Neural progenitor cell (in vitro differentiated cells): ENCODE results near the gene TBC1D1. TPM values are rescaled to one million over a fixed set of nuclear protein-coding genes. Genes with fewer than 3 reads are reported as not detected.

Experiments used
- DNase-seq: peaks from one replicate; pipeline ENCODE4 v3.0.0-alpha.2; 2016; ENCODE audit warnings: low spot score
- H2AFZ ChIP-seq: fragments of 200-600 bp; sonication (generic); replicated peaks from 2 replicates; pipeline ENCODE4 v1.6.1; 2016; ENCODE audit warnings: antibody characterized with exemption
- H3F3A ChIP-seq: fragments of 200-600 bp; sonication (generic); 2 replicates; pipeline ENCODE4 v1.6.1; 2016; ENCODE audit warnings: antibody characterized with exemption, low read depth
- H3K27ac ChIP-seq: fragments of 200-600 bp; sonication (generic); 2 replicates; pipeline ENCODE4 v1.5.1; 2016; ENCODE audit warnings: mild to moderate bottlenecking
- H3K27me3 ChIP-seq: fragments of 200-600 bp; sonication (generic); 2 replicates; pipeline ENCODE4 v1.6.1; 2016; ENCODE audit warnings: mild to moderate bottlenecking, moderate library complexity
- H3K36me3 ChIP-seq: fragments of 200-600 bp; sonication (generic); 2 replicates; pipeline ENCODE4 v1.5.1; 2016
- H3K4me1 ChIP-seq: fragments of 200-600 bp; sonication (generic); 2 replicates; pipeline ENCODE4 v1.6.1; 2016; ENCODE audit warnings: mixed run types
- H3K4me2 ChIP-seq: fragments of 200-600 bp; sonication (generic); 2 replicates; pipeline ENCODE4 v1.6.1; 2016
- H3K4me3 ChIP-seq: fragments of 200-600 bp; sonication (generic); 2 replicates; pipeline ENCODE4 v1.5.1; 2016
- H3K79me2 ChIP-seq: fragments of 200-600 bp; sonication (generic); 2 replicates; pipeline ENCODE4 v1.6.1; 2016; ENCODE audit warnings: low read depth
- H3K9ac ChIP-seq: fragments of 200-600 bp; sonication (generic); 2 replicates; pipeline ENCODE4 v1.6.1; 2016
- H3K9me3 ChIP-seq: fragments of 200-600 bp; sonication (generic); 2 replicates; pipeline ENCODE4 v1.5.1; 2016; ENCODE audit warnings: low read depth
- H4K20me1 ChIP-seq: fragments of 200-600 bp; sonication (generic); 2 replicates; pipeline ENCODE4 v1.6.1; 2016; ENCODE audit warnings: low read depth
- H3K27ac Mint-ChIP-seq: 3 replicates; pipeline ENCODE4 v1.8.0; 2021; ENCODE audit warnings: mixed read lengths
- H3K27me3 Mint-ChIP-seq: 2 replicates; pipeline ENCODE4 v1.8.0; 2022; ENCODE audit warnings: low read depth, mild to moderate bottlenecking, inconsistent platforms, moderate library complexity, mixed read lengths; ENCODE audit not compliant: insufficient read depth
- H3K36me3 Mint-ChIP-seq: 3 replicates; pipeline ENCODE4 v1.8.0; 2021; ENCODE audit warnings: mixed read lengths
- H3K4me1 Mint-ChIP-seq: 3 replicates; pipeline ENCODE4 v1.8.0; 2021; ENCODE audit warnings: mixed read lengths
- H3K4me3 Mint-ChIP-seq: 3 replicates; pipeline ENCODE4 v1.8.0; 2021; ENCODE audit warnings: mild to moderate bottlenecking, moderate library complexity, mixed read lengths
- H3K9me3 Mint-ChIP-seq: 3 replicates; pipeline ENCODE4 v1.8.0; 2020; ENCODE audit warnings: mixed read lengths
- CTCF ChIP-seq: fragments of 200-600 bp; sonication (generic); IDR thresholded peaks from 2 replicates; pipeline ENCODE4 v1.5.1; 2017; ENCODE audit warnings: antibody characterized with exemption, mild to moderate bottlenecking
- EZH2 ChIP-seq: fragments of 200-600 bp; sonication (generic); IDR thresholded peaks from 2 replicates; pipeline ENCODE4 v1.6.1; 2017; ENCODE audit warnings: antibody characterized with exemption, mild to moderate bottlenecking, moderate library complexity
- EZH2phosphoT487 ChIP-seq: fragments of 200-600 bp; sonication (generic); IDR thresholded peaks from 2 replicates; pipeline ENCODE4 v1.6.1; 2017; ENCODE audit warnings: antibody characterized with exemption
- total RNA-seq: library from RNA; depleted of rRNA; stranded (reverse); fragments of >200 nt; gene quantifications from 2 replicates; pipeline ENCODE4 v1.2.3, GENCODE V29; 2015; ENCODE audit warnings: low replicate concordance

The TBC1D1 gene
- total RNA-seq, 1 donor from 2014 or later: 208 TPM

- Histone ChIP-seq H3K27me3 (no peaks in the 10 kb centered on the region), H3K79me2 (no peaks in the 10 kb centered on the region), H3K36me3 (no peaks in the 10 kb centered on the region), H3K4me3 (no peak overlapping the region), H3F3A (no peaks in the 10 kb centered on the region), H3K9ac (no peak overlapping the region), H2AFZ (no peak overlapping the region), H3K9me3 (no peaks in the 10 kb centered on the region), H3K4me2 (no peak overlapping the region), H4K20me1 (no peaks in the 10 kb centered on the region), H3K4me1 (no peaks in the 10 kb centered on the region), H3K27ac (no peak overlapping the region)
- Mint-ChIP-seq H3K27ac (no peak overlapping the region), H3K36me3 (no peaks in the 10 kb centered on the region), H3K4me3 (no peak overlapping the region), H3K27me3 (no peaks in the 10 kb centered on the region), H3K9me3 (peaks cover 7% of the 10 kb centered on the region), H3K4me1 (no peaks in the 10 kb centered on the region)
- TF ChIP-seq EZH2 (no peak), EZH2phosphoT487 (no peak), CTCF (no peak)
- no peak for DNase-seq
These were observed 76.9 kb downstream of the TBC1D1 start for GRCh38 chr4:37967736-37968135.

GRCh38 chr4:37968747-37969146 is 77.9 kb downstream of the TBC1D1 start:
- no peak for TF ChIP-seq EZH2phosphoT487
- no peak for TF ChIP-seq EZH2
- TF ChIP-seq CTCF: no peak
- Histone ChIP-seq H4K20me1 (no peaks in the 10 kb centered on the region), H3K79me2 (no peaks in the 10 kb centered on the region), H3K27ac (no peak overlapping the region), H3K4me3 (no peak overlapping the region), H3K9me3 (no peaks in the 10 kb centered on the region), H2AFZ (no peak overlapping the region), H3K4me1 (no peaks in the 10 kb centered on the region), H3K9ac (no peak overlapping the region), H3K36me3 (no peaks in the 10 kb centered on the region), H3K4me2 (no peak overlapping the region), H3K27me3 (no peaks in the 10 kb centered on the region), H3F3A (no peaks in the 10 kb centered on the region)
- Mint-ChIP-seq H3K36me3 (no peaks in the 10 kb centered on the region), H3K4me3 (no peak overlapping the region), H3K27me3 (no peaks in the 10 kb centered on the region), H3K27ac (no peak overlapping the region), H3K4me1 (no peaks in the 10 kb centered on the region), H3K9me3 (peaks cover 7% of the 10 kb centered on the region)
- DNase-seq: no peak

- Mint-ChIP-seq H3K4me3 (no peak overlapping the region), H3K9me3 (peaks cover 7% of the 10 kb centered on the region), H3K36me3 (no peaks in the 10 kb centered on the region), H3K4me1 (no peaks in the 10 kb centered on the region), H3K27ac (no peak overlapping the region), H3K27me3 (no peaks in the 10 kb centered on the region)
- Histone ChIP-seq H3K9ac (no peak overlapping the region), H3F3A (no peaks in the 10 kb centered on the region), H3K9me3 (no peaks in the 10 kb centered on the region), H3K4me3 (no peak overlapping the region), H3K4me1 (no peaks in the 10 kb centered on the region), H3K79me2 (no peaks in the 10 kb centered on the region), H3K27me3 (no peaks in the 10 kb centered on the region), H4K20me1 (no peaks in the 10 kb centered on the region), H2AFZ (no peak overlapping the region), H3K36me3 (no peaks in the 10 kb centered on the region), H3K4me2 (no peak overlapping the region), H3K27ac (no peak overlapping the region)
- no peak for DNase-seq
- TF ChIP-seq EZH2phosphoT487: no peak
- TF ChIP-seq EZH2: no peak
- no peak for TF ChIP-seq CTCF
These were observed 79.8 kb downstream of the TBC1D1 start for GRCh38 chr4:37970702-37971101.

GRCh38 chr4:37971202-37971601 is 80.3 kb downstream of the TBC1D1 start:
- Histone ChIP-seq H3K27ac (no peak overlapping the region), H3K27me3 (no peaks in the 10 kb centered on the region), H3K4me3 (no peak overlapping the region), H3F3A (peaks cover 4% of the 10 kb centered on the region), H3K4me2 (no peak overlapping the region), H2AFZ (no peak overlapping the region), H3K9ac (no peak overlapping the region), H3K4me1 (peaks cover 3% of the 10 kb centered on the region), H3K79me2 (no peaks in the 10 kb centered on the region), H4K20me1 (no peaks in the 10 kb centered on the region), H3K9me3 (no peaks in the 10 kb centered on the region), H3K36me3 (no peaks in the 10 kb centered on the region)
- peaks cover under 1% of the 10 kb centered on the region for H3K4me1 Mint-ChIP-seq
- peaks cover 7% of the 10 kb centered on the region for H3K9me3 Mint-ChIP-seq
- DNase-seq: no peak
- no peak overlapping the region for H3K27ac Mint-ChIP-seq
- H3K36me3 Mint-ChIP-seq: no peaks in the 10 kb centered on the region
- H3K27me3 Mint-ChIP-seq: no peaks in the 10 kb centered on the region
- TF ChIP-seq EZH2phosphoT487 (no peak), EZH2 (no peak), CTCF (no peak)
- H3K4me3 Mint-ChIP-seq: no peak overlapping the region
